H9 (cell line): ENCODE measurements around the gene SLC39A7. TPM values are rescaled to one million over a fixed set of nuclear protein-coding genes. Genes with fewer than 3 reads are reported as not detected.

Experiments used
- DNase-seq: peaks from one replicate; pipeline ENCODE4 v3.0.0-alpha.2; 2017
- H2AFZ ChIP-seq: one replicate; pipeline ENCODE4 v1.6.1; 2013; ENCODE audit warnings: mild to moderate bottlenecking, low read length, control low read depth, moderate library complexity
- H2AK5ac ChIP-seq: 2 replicates; pipeline ENCODE4 v1.6.1; 2013; ENCODE audit warnings: low read length, control low read depth, mixed read lengths; ENCODE audit not compliant: insufficient read length
- H2BK120ac ChIP-seq: one replicate; pipeline ENCODE4 v1.6.1; 2013; ENCODE audit warnings: low read depth, mild to moderate bottlenecking, low read length, control low read depth, inconsistent platforms; ENCODE audit not compliant: poor library complexity, severe bottlenecking
- H2BK12ac ChIP-seq: 2 replicates; pipeline ENCODE4 v1.6.1; 2013; ENCODE audit warnings: low read length, control low read depth, mixed read lengths, low read depth; ENCODE audit not compliant: insufficient read length
- H2BK15ac ChIP-seq: 2 replicates; pipeline ENCODE4 v1.6.1; 2013; ENCODE audit warnings: low read depth, low read length, control low read depth
- H2BK20ac ChIP-seq: one replicate; pipeline ENCODE4 v1.6.1; 2013; ENCODE audit warnings: low read depth, mild to moderate bottlenecking, low read length, control low read depth, inconsistent platforms; ENCODE audit not compliant: poor library complexity, severe bottlenecking
- H2BK5ac ChIP-seq: 2 replicates; pipeline ENCODE4 v1.6.1; 2013; ENCODE audit warnings: low read length, control low read depth, mixed read lengths; ENCODE audit not compliant: insufficient read length
- H3K14ac ChIP-seq: 2 replicates; pipeline ENCODE4 v1.6.1; 2013; ENCODE audit warnings: low read length, control low read depth; ENCODE audit not compliant: insufficient read depth
- H3K18ac ChIP-seq: 2 replicates; pipeline ENCODE4 v1.6.1; 2013; ENCODE audit warnings: low read depth, mild to moderate bottlenecking, mixed read lengths, low read length, control low read depth; ENCODE audit not compliant: insufficient read length
- H3K23ac ChIP-seq: 2 replicates; pipeline ENCODE4 v1.6.1; 2013; ENCODE audit warnings: low read length, control low read depth, mixed read lengths, low read depth; ENCODE audit not compliant: insufficient read length
- H3K23me2 ChIP-seq: 2 replicates; pipeline ENCODE4 v1.6.1; 2013; ENCODE audit warnings: low read depth, mild to moderate bottlenecking, mixed read lengths, low read length, control low read depth; ENCODE audit not compliant: insufficient read length, poor library complexity, severe bottlenecking
- H3K27ac ChIP-seq: 2 replicates; pipeline ENCODE4 v1.5.1; 2013; ENCODE audit warnings: low read length, control low read depth, mixed read lengths, low read depth; ENCODE audit not compliant: insufficient read length
- H3K27me3 ChIP-seq: 2 replicates; pipeline ENCODE4 v1.6.1; 2013; ENCODE audit warnings: low read length, control low read depth, inconsistent platforms; ENCODE audit not compliant: insufficient read depth
- H3K4ac ChIP-seq: 2 replicates; pipeline ENCODE4 v1.6.1; 2013; ENCODE audit warnings: low read depth, mild to moderate bottlenecking, control low read depth, inconsistent platforms, low read length, moderate library complexity
- H3K4me1 ChIP-seq: 2 replicates; pipeline ENCODE4 v1.6.1; 2013; ENCODE audit warnings: low read length, control low read depth, inconsistent platforms; ENCODE audit not compliant: insufficient read depth
- H3K4me2 ChIP-seq: 2 replicates; pipeline ENCODE4 v1.6.1; 2013; ENCODE audit warnings: low read length, control low read depth, mixed read lengths; ENCODE audit not compliant: insufficient read length, insufficient read depth
- H3K56ac ChIP-seq: 2 replicates; pipeline ENCODE4 v1.6.1; 2013; ENCODE audit warnings: low read depth, mild to moderate bottlenecking, mixed read lengths, low read length, control low read depth; ENCODE audit not compliant: insufficient read length
- H3K79me1 ChIP-seq: 2 replicates; pipeline ENCODE4 v1.6.1; 2013; ENCODE audit warnings: low read depth, mild to moderate bottlenecking, moderate library complexity, low read length, control low read depth, inconsistent platforms; ENCODE audit not compliant: insufficient read depth, poor library complexity, severe bottlenecking
- H3K79me2 ChIP-seq: 2 replicates; pipeline ENCODE4 v1.6.1; 2013; ENCODE audit warnings: low read length, control low read depth, inconsistent platforms; ENCODE audit not compliant: insufficient read depth
- H3K9ac ChIP-seq: 2 replicates; pipeline ENCODE4 v1.6.1; 2013; ENCODE audit warnings: low read length, control low read depth, mixed read lengths; ENCODE audit not compliant: insufficient read length; ENCODE audit errors: extremely low read depth
- H3K9me3 ChIP-seq: one replicate; pipeline ENCODE4 v1.6.1; 2013; ENCODE audit warnings: low read depth, low read length, inconsistent platforms; ENCODE audit not compliant: control insufficient read depth
- H3T11ph ChIP-seq: one replicate; pipeline ENCODE4 v1.6.1; 2013; ENCODE audit warnings: mild to moderate bottlenecking, low read length, control low read depth, inconsistent platforms
- H4K20me1 ChIP-seq: one replicate; pipeline ENCODE4 v1.6.1; 2013; ENCODE audit not compliant: control insufficient read depth, insufficient read length, insufficient read depth
- H4K5ac ChIP-seq: 2 replicates; pipeline ENCODE4 v1.6.1; 2013; ENCODE audit warnings: low read depth, mild to moderate bottlenecking, mixed read lengths, low read length, control low read depth; ENCODE audit not compliant: insufficient read length
- H4K8ac ChIP-seq: replicated peaks from 2 replicates; pipeline ENCODE4 v1.6.1; 2013; ENCODE audit warnings: low read length, control low read depth, mixed read lengths, low read depth; ENCODE audit not compliant: insufficient read length
- H4K91ac ChIP-seq: 2 replicates; pipeline ENCODE4 v1.6.1; 2013; ENCODE audit warnings: low read depth, mild to moderate bottlenecking, moderate library complexity, mixed read lengths, low read length, control low read depth; ENCODE audit not compliant: insufficient read length
- H3K27ac Mint-ChIP-seq, 3 experiments: 2 replicates in 2 of 3; 3 replicates in 1 of 3; pipeline ENCODE4 v1.8.0; 2020 to 2021; ENCODE audit warnings: mixed read lengths in 3 of 3, mild to moderate bottlenecking in 1 of 3, moderate library complexity in 1 of 3
- H3K27me3 Mint-ChIP-seq: 2 replicates; pipeline ENCODE4 v1.8.0; 2021; ENCODE audit warnings: low read depth, mild to moderate bottlenecking, moderate library complexity, mixed read lengths
- H3K36me3 Mint-ChIP-seq, 3 experiments: 2 replicates in 2 of 3; 3 replicates in 1 of 3; pipeline ENCODE4 v1.8.0; 2020 to 2021; ENCODE audit warnings: low read depth in 3 of 3, mixed read lengths in 3 of 3; ENCODE audit not compliant: insufficient read depth in 1 of 3
- H3K4me1 Mint-ChIP-seq, 2 experiments: 2 replicates each; pipeline ENCODE4 v1.8.0; 2020; ENCODE audit warnings: mixed read lengths in 2 of 2
- H3K4me3 Mint-ChIP-seq, 2 experiments: 2 replicates in 1 of 2; 3 replicates in 1 of 2; pipeline ENCODE4 v1.8.0; 2020 to 2021; ENCODE audit warnings: mild to moderate bottlenecking in 2 of 2, mixed read lengths in 2 of 2, moderate library complexity in 1 of 2
- H3K9me3 Mint-ChIP-seq, 2 experiments: 2 replicates in 1 of 2; 3 replicates in 1 of 2; pipeline ENCODE4 v1.8.0; 2020; ENCODE audit warnings: mild to moderate bottlenecking in 2 of 2, mixed read lengths in 2 of 2, moderate library complexity in 1 of 2
- WGBS: extraction: QIAGEN DNeasy Blood & Tissue Kit; methylation state at CpG from one replicate; pipeline ENCODE4 v1.1.7; 2013; ENCODE audit warnings: missing lambda C conversion rate, low lambda C conversion rate, mixed read lengths; ENCODE audit not compliant: insufficient read length; ENCODE audit errors: extremely low coverage; 5-methylcytosine and 5-hydroxymethylcytosine counted together
- total RNA-seq: library from RNA; stranded (reverse); gene quantifications from 2 replicates; pipeline ENCODE4 v1.2.1, GENCODE V29; 2021
- TF ChIP-seq, protein P1 (sequence below): fragments of 200-600 bp; sonication (generic); conservative IDR thresholded peaks from 3 replicates; pipeline ENCODE4 v1.8.0; 2021; ENCODE audit warnings: antibody characterized with exemption, mild to moderate bottlenecking

Gene SLC39A7
- total RNA-seq, 1 experiment from 2014 or later, result 107 TPM

DNA sequence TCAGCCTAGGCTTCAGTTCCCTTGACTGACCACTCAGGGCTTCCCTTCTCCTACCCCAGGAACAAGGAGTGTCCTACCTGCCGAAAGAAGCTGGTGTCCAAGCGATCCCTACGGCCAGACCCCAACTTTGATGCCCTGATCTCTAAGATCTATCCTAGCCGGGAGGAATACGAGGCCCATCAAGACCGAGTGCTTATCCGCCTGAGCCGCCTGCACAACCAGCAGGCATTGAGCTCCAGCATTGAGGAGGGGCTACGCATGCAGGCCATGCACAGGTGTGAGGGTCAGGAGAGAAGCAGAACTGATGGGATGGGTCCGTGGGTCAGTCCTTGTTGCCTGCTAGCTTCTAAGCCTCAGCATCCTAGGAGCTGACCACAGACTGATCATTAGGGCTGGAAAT is 9.2 kb downstream of the SLC39A7 start:
- Histone ChIP-seq H2BK5ac (no peak overlapping the region), H3K4me2 (no peak overlapping the region), H3T11ph (no peak overlapping the region), H3K4ac (no peak overlapping the region), H2BK15ac (no peak overlapping the region), H3K27me3 (peaks cover 43% of the 10 kb centered on the region), H3K9me3 (no peaks in the 10 kb centered on the region), H3K23me2 (peaks cover 27% of the 10 kb centered on the region), H3K23ac (no peak overlapping the region), H2BK20ac (no peak overlapping the region), H3K27ac (no peak overlapping the region), H2AFZ (no peak overlapping the region), H3K14ac (no peak overlapping the region), H2BK120ac (no peak overlapping the region), H3K79me2 (no peaks in the 10 kb centered on the region), H3K18ac (no peak overlapping the region), H3K79me1 (no peaks in the 10 kb centered on the region), H4K91ac (no peak overlapping the region), H3K9ac (no peak overlapping the region), H2AK5ac (no peak overlapping the region), H2BK12ac (no peak overlapping the region), H3K56ac (no peak overlapping the region), H4K5ac (no peak overlapping the region), H4K20me1 (peaks cover 3% of the 10 kb centered on the region), H4K8ac (no peak overlapping the region), H3K4me1 (peaks cover 6% of the 10 kb centered on the region; the same call in 1 of the 2 replicates)
- Mint-ChIP-seq H3K36me3 (peaks cover 7 to 24% (median 16%) of the 10 kb centered on the region in 3 experiments; a peak in 6 of 7 replicates), H3K9me3 (no peaks in the 10 kb centered on the region; a peak in 1 of 5 replicates), H3K4me3 (peak overlapping the region in 1 of 2 experiments; percentile 95; a peak in 2 of 5 replicates), H3K4me1 (peaks cover 47 to 58% of the 10 kb centered on the region in 2 experiments), H3K27me3 (peaks cover 82% of the 10 kb centered on the region), H3K27ac (no peak overlapping the region; a peak in 1 of 7 replicates)
- DNase-seq, result no peak
- TF ChIP-seq, protein P1, sequence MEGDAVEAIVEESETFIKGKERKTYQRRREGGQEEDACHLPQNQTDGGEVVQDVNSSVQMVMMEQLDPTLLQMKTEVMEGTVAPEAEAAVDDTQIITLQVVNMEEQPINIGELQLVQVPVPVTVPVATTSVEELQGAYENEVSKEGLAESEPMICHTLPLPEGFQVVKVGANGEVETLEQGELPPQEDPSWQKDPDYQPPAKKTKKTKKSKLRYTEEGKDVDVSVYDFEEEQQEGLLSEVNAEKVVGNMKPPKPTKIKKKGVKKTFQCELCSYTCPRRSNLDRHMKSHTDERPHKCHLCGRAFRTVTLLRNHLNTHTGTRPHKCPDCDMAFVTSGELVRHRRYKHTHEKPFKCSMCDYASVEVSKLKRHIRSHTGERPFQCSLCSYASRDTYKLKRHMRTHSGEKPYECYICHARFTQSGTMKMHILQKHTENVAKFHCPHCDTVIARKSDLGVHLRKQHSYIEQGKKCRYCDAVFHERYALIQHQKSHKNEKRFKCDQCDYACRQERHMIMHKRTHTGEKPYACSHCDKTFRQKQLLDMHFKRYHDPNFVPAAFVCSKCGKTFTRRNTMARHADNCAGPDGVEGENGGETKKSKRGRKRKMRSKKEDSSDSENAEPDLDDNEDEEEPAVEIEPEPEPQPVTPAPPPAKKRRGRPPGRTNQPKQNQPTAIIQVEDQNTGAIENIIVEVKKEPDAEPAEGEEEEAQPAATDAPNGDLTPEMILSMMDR, result no peak
- no CpG with 5 or more reads among the region's 10 CpGs for WGBS
